ENCODE results near the gene OR2A7.
"Not testable (repeated sequence)": the region's sequence is repeated elsewhere in the genome, so short reads cannot be mapped to it uniquely, and the experiment has no call there.

OR2A7 gene

GRCh38 chr7:144247674-144248330, 16.8 kb downstream of the OR2A7 start:
- not testable (repeated sequence) for DNase-seq

GRCh38 chr7:144246967-144247366, 17.6 kb downstream of the OR2A7 start:
- not testable (repeated sequence) for DNase-seq

GRCh38 chr7:144245372-144245771, 19.2 kb downstream of the OR2A7 start:
- DNase-seq = not testable (repeated sequence)

GRCh38 chr7:144239365-144239764, 25.2 kb downstream of the OR2A7 start, which contains the start of gene OR2A42:
OR2A42 (minus strand) TSS chr7:144239605; CDS start chr7:144232843, 6,762 bp downstream.
- not testable (repeated sequence) for DNase-seq

GRCh38 chr7:144238530-144239082, 26.0 kb downstream of the OR2A7 start:
- not testable (repeated sequence) for DNase-seq

GRCh38 chr7:144233039-144233438, 31.6 kb downstream of the OR2A7 start:
- not testable (repeated sequence) for DNase-seq

GRCh38 chr7:144231027-144231426, 33.6 kb downstream of the OR2A7 start:
- not testable (repeated sequence) for DNase-seq

GRCh38 chr7:144228810-144229209, 35.8 kb downstream of the OR2A7 start:
- not testable (repeated sequence) for DNase-seq

GRCh38 chr7:144226866-144227265, 37.7 kb downstream of the OR2A7 start:
- DNase-seq = not testable (repeated sequence)

GRCh38 chr7:144223675-144224074, 40.9 kb downstream of the OR2A7 start:
- DNase-seq = not testable (repeated sequence)

- DNase-seq = not testable (repeated sequence)
Measured at GRCh38 chr7:144220531-144220930, 44.1 kb downstream of the OR2A7 start.

- not testable (repeated sequence) for DNase-seq
Measured at GRCh38 chr7:144219149-144219548, 45.4 kb downstream of the OR2A7 start.

- not testable (repeated sequence) for DNase-seq
Measured at GRCh38 chr7:144218581-144218980, 46.0 kb downstream of the OR2A7 start.

- DNase-seq = not testable (repeated sequence)
Measured at GRCh38 chr7:144217200-144217599, 47.4 kb downstream of the OR2A7 start.
